Measurements from ENCODE around the gene MED9. TPM values are rescaled to one million over a fixed set of nuclear protein-coding genes. Genes with fewer than 3 reads are reported as not detected.

Gene MED9
- total and polyA plus RNA-seq, 10 of the 15 experiments (the other 5 are each of a cell fraction or from before 2014, with no cell fraction given) = 1.5 to 22.4 (median 14.8) TPM

DNA sequence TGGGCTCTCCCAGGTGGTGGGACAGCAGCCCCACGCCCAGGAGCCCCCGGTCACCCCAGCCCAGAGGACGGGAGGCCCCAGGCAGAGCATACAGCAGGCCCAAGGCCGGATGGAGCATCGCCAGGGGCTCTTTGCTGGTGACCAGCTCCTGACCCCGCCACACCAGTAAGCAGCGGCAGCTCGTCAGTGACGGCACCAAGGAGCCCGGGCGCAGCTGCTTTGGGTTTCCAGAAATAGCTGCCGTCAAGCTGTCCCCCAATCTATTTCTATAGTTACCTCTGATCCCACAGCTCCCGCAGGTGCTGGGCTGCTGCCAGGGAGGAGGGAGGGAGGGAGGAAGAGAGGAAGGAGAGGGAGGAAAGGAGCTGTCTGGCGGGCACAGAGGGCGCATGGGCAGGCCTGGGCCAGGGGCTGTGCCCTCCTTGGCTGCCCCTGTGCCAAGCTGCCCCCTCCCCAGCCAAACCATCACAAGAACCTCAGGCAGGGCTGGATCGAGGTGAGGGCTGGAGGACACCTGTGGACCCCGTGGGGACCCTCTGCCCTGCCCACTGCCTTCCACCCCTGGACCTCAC, 30.2 kb downstream of the MED9 start:
- H3K9ac ChIP-seq (ENCODE audit: control insufficient read depth, insufficient read depth, low read length) = no peak overlapping the region
- no peaks in the 10 kb centered on the region for H4K20me1 ChIP-seq (ENCODE audit: control insufficient read depth, insufficient read depth)
- no peak overlapping the region for H3K4me2 ChIP-seq (ENCODE audit: control insufficient read depth, insufficient read depth)
- H3K9me3 ChIP-seq (replicated peaks; ENCODE audit: control insufficient read depth, insufficient read depth, low read length) = no peaks in the 10 kb centered on the region
- POLR2A ChIA-PET = no interaction called here
- ATAC-seq (no peak), FAIRE-seq (no peak), DNase-seq (ENCODE audit: low read depth, low spot score) (no peak)
- H3K79me2 ChIP-seq (ENCODE audit: control insufficient read depth, insufficient read depth, low read length) = no peaks in the 10 kb centered on the region
- no peaks in the 10 kb centered on the region for H3K36me3 ChIP-seq (ENCODE audit: control insufficient read depth in 2 of 2, insufficient read depth in 2 of 2, low read length in 1 of 2)
- BruUV-seq (replicated peaks) = no TSS peak
- H2AFZ ChIP-seq (ENCODE audit: control insufficient read depth, low read depth, low read length) = no peak overlapping the region
- H3K4me1 ChIP-seq (ENCODE audit: control insufficient read depth, insufficient read depth, low read length) = no peaks in the 10 kb centered on the region
- 24% methylated on average over 16 of the region's 17 CpGs for WGBS (ENCODE audit: insufficient coverage, insufficient replicate concordance, low lambda C conversion rate, missing lambda C conversion rate)
- RAD21 ChIA-PET (ENCODE audit: unreplicated experiment) = no interaction called here
- SMC1A ChIA-PET (ENCODE audit: uncharacterized antibody, unreplicated experiment) = no interaction called here
- intact Hi-C loops (cut with micrococcal nuclease; ENCODE audit: unreplicated experiment) = no loop called here
- no peaks in the 10 kb centered on the region for H3K27me3 ChIP-seq (replicated peaks in 1 of 2; ENCODE audit: control insufficient read depth in 2 of 2, insufficient read depth in 2 of 2, low read length in 1 of 2)
- no peak for TF ChIP-seq NFYA (IDR thresholded peaks at IDR 0.05; ENCODE audit: borderline replicate concordance, low read depth, low read length)
- no peak for TF ChIP-seq NR2C2 (IDR thresholded peaks at IDR 0.05; ENCODE audit: borderline replicate concordance, control insufficient read depth, insufficient read length, low read depth)
- no peak for TF ChIP-seq BRCA1 (IDR thresholded peaks at IDR 0.05; ENCODE audit: low read depth, low read length)
- TF ChIP-seq MYC (IDR thresholded peaks at IDR 0.05; ENCODE audit: insufficient read depth, insufficient read length, insufficient replicate concordance, low read length, severe bottlenecking) = no peak
- no peak for TF ChIP-seq ZNF217 (IDR thresholded peaks at IDR 0.05)
- TF ChIP-seq, protein P1, sequence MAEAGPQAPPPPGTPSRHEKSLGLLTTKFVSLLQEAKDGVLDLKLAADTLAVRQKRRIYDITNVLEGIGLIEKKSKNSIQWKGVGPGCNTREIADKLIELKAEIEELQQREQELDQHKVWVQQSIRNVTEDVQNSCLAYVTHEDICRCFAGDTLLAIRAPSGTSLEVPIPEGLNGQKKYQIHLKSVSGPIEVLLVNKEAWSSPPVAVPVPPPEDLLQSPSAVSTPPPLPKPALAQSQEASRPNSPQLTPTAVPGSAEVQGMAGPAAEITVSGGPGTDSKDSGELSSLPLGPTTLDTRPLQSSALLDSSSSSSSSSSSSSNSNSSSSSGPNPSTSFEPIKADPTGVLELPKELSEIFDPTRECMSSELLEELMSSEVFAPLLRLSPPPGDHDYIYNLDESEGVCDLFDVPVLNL (IDR thresholded peaks at IDR 0.05; ENCODE audit: low read depth, low read length) = no peak
- TF ChIP-seq HCFC1 (IDR thresholded peaks at IDR 0.05; ENCODE audit: low read length) = no peak
- no peak for TF ChIP-seq RAD51 (IDR thresholded peaks at IDR 0.05)
- TF ChIP-seq SREBF2 (IDR thresholded peaks at IDR 0.05; ENCODE audit: low read length) = no peak
- no peak for TF ChIP-seq SMC3 (IDR thresholded peaks at IDR 0.05; ENCODE audit: borderline replicate concordance, low read length)
- TF ChIP-seq CBX5 (IDR thresholded peaks at IDR 0.05; ENCODE audit: low read depth) = no peak
- TF ChIP-seq BHLHE40 (IDR thresholded peaks at IDR 0.05; ENCODE audit: borderline replicate concordance in 1 of 2, low read depth in 2 of 2, low read length in 1 of 2) = no peak
- TF ChIP-seq, protein P2, sequence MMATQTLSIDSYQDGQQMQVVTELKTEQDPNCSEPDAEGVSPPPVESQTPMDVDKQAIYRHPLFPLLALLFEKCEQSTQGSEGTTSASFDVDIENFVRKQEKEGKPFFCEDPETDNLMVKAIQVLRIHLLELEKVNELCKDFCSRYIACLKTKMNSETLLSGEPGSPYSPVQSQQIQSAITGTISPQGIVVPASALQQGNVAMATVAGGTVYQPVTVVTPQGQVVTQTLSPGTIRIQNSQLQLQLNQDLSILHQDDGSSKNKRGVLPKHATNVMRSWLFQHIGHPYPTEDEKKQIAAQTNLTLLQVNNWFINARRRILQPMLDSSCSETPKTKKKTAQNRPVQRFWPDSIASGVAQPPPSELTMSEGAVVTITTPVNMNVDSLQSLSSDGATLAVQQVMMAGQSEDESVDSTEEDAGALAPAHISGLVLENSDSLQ (IDR thresholded peaks at IDR 0.05) = no peak
- no peak overlapping the region for H3K4me3 ChIP-seq
- CTCF ChIA-PET = interaction anchor here (1.2 kb wide), 1 partner anchor 11 kb away, joined by 4 read pairs; no protein-coding TSS in a partner anchor
- H3K27ac ChIP-seq (ENCODE audit: control insufficient read depth, insufficient read depth) = no peak overlapping the region
- in situ Hi-C loops (cut with MboI) = no loop called here
